Mesothelial cell of epicardium (in vitro differentiated cells): ENCODE data around the gene ATRN. TPM values are rescaled to one million over a fixed set of nuclear protein-coding genes. Genes with fewer than 3 reads are reported as not detected.

Source experiments
- DNase-seq, 2 experiments: peaks; one replicate each; pipeline ENCODE4 v3.0.0; 2021; ENCODE audit warnings: low spot score in 2 of 2; ENCODE audit not compliant: unreplicated experiment in 2 of 2
- H3K27ac Mint-ChIP-seq: 2 replicates; pipeline ENCODE4 v1.8.0; 2021; ENCODE audit warnings: mixed read lengths
- H3K27me3 Mint-ChIP-seq: 2 replicates; pipeline ENCODE4 v1.8.0; 2021; ENCODE audit warnings: low read depth, mixed read lengths
- H3K36me3 Mint-ChIP-seq: 2 replicates; pipeline ENCODE4 v1.8.0; 2021; ENCODE audit warnings: mixed read lengths
- H3K4me1 Mint-ChIP-seq: 2 replicates; pipeline ENCODE4 v1.8.0; 2021; ENCODE audit warnings: mixed read lengths
- H3K4me3 Mint-ChIP-seq: 2 replicates; pipeline ENCODE4 v1.8.0; 2021; ENCODE audit warnings: mild to moderate bottlenecking, moderate library complexity, mixed read lengths
- H3K9me3 Mint-ChIP-seq: 2 replicates; pipeline ENCODE4 v1.8.0; 2021; ENCODE audit warnings: mixed read lengths
- CTCF ChIP-seq: fragments of 200-600 bp; sonication (generic); IDR thresholded peaks from one replicate; pipeline ENCODE4 v1.5.0; 2021; ENCODE audit warnings: antibody characterized with exemption; ENCODE audit not compliant: unreplicated experiment
- total RNA-seq: library from RNA; stranded (reverse); gene quantifications from 3 replicates; pipeline ENCODE4 v1.2.1, GENCODE V29; 2021

ATRN gene
- total RNA-seq, 1 donor from 2014 or later = 47.5 TPM

DNA sequence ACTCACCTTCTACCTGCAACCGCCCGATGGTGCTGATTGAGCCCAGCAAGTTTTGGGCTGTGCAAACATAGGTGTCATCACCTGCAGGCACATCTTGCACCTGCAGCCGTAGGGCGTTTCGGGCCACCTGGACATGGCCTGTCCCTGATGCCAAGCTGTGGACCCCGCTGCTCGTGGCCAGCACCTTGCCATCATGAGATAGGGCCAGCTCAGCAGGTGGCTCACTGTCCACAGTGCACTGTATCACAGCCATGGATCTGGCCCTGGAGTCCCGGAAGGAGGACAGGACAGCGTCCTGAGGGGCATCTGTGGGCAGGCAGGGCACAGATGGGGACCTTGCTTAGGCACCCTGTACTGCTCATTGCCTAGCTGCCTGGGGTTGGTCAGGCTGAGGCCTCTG lies 221.1 kb downstream of the ATRN start:
- Mint-ChIP-seq H3K36me3 (no peaks in the 10 kb centered on the region), H3K4me3 (no peak overlapping the region), H3K27ac (no peak overlapping the region), H3K9me3 (no peaks in the 10 kb centered on the region), H3K4me1 (peaks cover 8% of the 10 kb centered on the region), H3K27me3 (peaks cover 4% of the 10 kb centered on the region)
- no peak for DNase-seq
- TF ChIP-seq CTCF = no peak

DNA sequence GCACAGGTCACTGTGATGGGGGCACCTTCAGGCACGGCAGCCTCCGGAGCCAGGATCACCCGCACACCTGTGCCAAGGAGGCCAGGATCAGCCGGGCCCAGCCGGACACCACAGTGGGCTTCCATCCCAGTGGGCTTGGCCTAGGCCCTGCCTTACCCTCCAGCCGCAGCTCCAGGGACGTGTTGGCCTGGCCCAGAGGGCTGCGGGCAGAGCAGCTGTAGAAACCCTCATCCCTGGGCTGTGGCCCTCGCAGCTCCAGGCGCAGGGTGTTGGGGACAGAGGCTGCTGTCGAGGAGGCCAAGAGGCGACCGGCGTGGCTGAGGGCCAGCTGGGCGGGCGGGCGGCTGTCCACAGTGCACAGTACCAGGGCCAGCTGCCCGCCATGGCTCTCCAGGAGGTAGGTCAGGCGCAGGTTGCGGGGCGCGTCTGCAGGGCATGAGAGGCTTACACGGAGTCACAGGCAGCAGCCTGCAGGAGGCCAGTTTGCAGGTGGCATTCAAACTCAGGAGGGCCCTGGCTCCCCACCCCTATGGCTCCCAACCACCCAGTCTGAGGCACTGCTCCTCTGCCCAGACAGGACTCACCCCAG lies 222.0 kb downstream of the ATRN start:
- Mint-ChIP-seq H3K9me3 (no peaks in the 10 kb centered on the region), H3K27ac (no peak overlapping the region), H3K4me1 (peaks cover under 1% of the 10 kb centered on the region), H3K36me3 (no peaks in the 10 kb centered on the region), H3K4me3 (no peak overlapping the region), H3K27me3 (peaks cover 2% of the 10 kb centered on the region)
- DNase-seq = no peak
- TF ChIP-seq CTCF = no peak

GRCh38 chr20:3693376-3693775 lies 222.6 kb downstream of the ATRN start:
- no peak for DNase-seq
- no peak overlapping the region for H3K4me3 Mint-ChIP-seq
- TF ChIP-seq CTCF = no peak
- no peaks in the 10 kb centered on the region for H3K4me1 Mint-ChIP-seq
- H3K36me3 Mint-ChIP-seq = no peaks in the 10 kb centered on the region
- peaks cover 2% of the 10 kb centered on the region for H3K27me3 Mint-ChIP-seq
- H3K27ac Mint-ChIP-seq = no peak overlapping the region
- H3K9me3 Mint-ChIP-seq = no peaks in the 10 kb centered on the region

DNA sequence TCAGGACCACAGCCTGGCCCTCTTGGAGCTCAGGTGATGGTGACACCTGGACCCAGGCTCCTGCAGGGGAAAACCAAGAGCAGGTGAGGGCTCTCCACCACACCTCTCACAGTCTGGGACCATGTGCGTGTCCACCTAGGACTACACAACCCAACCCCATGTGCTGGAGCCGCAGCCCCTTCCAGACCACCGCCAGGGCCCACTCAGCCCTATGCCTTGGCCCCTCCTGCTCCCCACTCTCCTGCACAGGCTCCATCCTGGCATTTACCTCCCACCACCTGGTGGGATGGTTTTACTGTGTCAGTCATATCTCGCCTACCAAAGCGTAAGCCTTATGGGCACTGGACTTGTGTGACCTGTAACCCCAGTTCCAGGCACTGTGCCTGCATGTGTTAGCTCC lies 224.0 kb downstream of the ATRN start:
- Mint-ChIP-seq H3K4me3 (no peak overlapping the region), H3K9me3 (no peaks in the 10 kb centered on the region), H3K27ac (no peak overlapping the region), H3K27me3 (no peaks in the 10 kb centered on the region), H3K36me3 (no peaks in the 10 kb centered on the region), H3K4me1 (peaks cover 2% of the 10 kb centered on the region)
- DNase-seq = no peak
- no peak for TF ChIP-seq CTCF

GRCh38 chr20:3696200-3696599 lies 225.4 kb downstream of the ATRN start:
- no peak for DNase-seq
- no peaks in the 10 kb centered on the region for H3K9me3 Mint-ChIP-seq
- no peak overlapping the region for H3K27ac Mint-ChIP-seq

More at GRCh38 chr20:3696200-3696599, 225.4 kb downstream of the ATRN start:
- no peaks in the 10 kb centered on the region for H3K27me3 Mint-ChIP-seq
- no peaks in the 10 kb centered on the region for H3K36me3 Mint-ChIP-seq
- no peak overlapping the region for H3K4me3 Mint-ChIP-seq
- H3K4me1 Mint-ChIP-seq = peaks cover 2% of the 10 kb centered on the region
- TF ChIP-seq CTCF = peak; percentile 59
